GM19372 (cell line): ENCODE measurements around the gene OR5B17.
"Not testable (repeated sequence)": the region's sequence is repeated elsewhere in the genome, so short reads cannot be mapped to it uniquely, and the experiment has no call there.

Experiments used
- ATAC-seq: cut with Tn5 transposase; IDR thresholded peaks from one replicate; pipeline ENCODE4 v1.9.1; 2021; ENCODE audit warnings: mild to moderate bottlenecking, low read depth, moderate library complexity; ENCODE audit not compliant: unreplicated experiment

The OR5B17 gene

DNA sequence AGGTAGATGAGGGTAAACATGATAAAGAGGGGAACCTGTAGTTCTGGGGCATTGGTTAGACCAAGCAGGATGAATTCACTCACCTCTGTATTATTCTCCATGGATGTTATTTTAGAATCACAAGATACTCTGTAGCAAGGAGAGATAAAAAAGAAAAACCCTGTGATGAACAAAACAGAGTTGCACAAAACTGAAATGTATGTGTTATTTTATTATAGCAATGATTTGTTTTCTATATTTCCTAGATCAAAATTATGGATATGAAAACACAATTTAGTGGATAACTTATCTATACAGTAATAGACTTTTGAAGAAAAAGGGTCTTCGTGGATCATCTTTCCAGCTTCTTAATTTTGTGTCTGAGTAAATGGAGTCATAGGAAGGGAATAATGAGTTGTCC lies at the start of gene OR5B17:
TSS of gene OR5B17 (minus strand) at position 101 of the 400 bp plus-strand sequence. CDS start at position 101, 0 bp downstream.
- ATAC-seq: no peak

DNA sequence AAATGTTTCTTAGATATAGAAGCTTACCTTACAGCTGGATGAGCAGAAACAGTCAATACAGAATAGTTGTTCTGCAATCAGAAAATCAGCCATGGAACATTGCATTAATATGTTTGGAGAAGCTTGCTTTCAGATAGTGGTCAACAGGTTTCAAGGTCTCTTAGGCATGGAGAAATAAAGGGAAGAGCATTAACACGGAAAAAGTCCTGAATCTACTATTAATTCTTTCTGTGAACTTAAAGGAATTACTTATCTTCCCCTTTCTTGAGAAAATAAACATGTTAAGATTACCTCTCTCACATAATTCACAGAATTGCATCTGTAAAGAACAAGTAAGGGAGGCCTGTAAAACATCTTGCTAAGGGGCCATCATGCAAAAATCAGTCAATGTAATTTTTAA lies 47.9 kb upstream of the OR5B17 start, which contains the start of gene OR5B3:
TSS of gene OR5B3 (minus strand) at position 101 of the 400 bp plus-strand sequence. CDS start 3,465 bp downstream, outside the sequence.
- ATAC-seq: no peak

DNA sequence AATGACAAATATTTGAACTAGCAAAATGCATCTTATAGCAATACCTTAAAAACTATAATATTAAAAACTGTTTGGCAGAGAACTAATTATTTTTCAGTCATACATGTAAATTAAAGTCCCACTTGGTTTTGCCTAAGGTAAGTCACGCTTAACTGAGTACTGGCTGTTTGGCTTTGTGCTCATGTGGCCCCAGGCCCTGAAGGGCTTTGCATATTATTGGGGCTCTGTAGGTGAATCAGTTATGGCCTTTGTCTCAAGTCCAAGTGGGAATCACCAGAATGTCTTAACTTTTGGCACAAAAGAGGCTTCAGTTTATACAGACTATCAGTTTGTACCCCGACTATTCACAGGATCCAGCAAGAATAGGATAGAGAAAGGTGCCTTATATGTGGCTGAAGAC lies 40.8 kb upstream of the OR5B17 start:
- ATAC-seq: not testable (repeated sequence)

DNA sequence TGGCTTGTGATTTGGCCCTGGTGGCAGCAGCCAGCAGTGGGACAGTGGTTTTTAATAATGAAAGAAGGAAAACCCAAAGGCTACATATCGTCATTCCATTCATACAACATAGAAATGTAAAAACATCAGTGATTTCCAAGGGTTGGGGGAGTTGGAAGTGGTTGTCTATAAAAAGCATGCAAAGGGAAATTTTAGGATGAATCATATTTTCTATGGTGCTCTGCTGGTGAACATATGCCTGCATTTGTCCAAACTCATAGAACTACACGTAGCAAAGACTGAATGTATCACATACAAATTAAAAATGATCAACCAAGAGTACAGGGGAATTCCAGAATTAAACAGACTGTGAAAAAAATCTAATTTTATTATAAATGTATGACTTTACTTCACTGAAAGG lies 36.7 kb upstream of the OR5B17 start:
- ATAC-seq: no peak

DNA sequence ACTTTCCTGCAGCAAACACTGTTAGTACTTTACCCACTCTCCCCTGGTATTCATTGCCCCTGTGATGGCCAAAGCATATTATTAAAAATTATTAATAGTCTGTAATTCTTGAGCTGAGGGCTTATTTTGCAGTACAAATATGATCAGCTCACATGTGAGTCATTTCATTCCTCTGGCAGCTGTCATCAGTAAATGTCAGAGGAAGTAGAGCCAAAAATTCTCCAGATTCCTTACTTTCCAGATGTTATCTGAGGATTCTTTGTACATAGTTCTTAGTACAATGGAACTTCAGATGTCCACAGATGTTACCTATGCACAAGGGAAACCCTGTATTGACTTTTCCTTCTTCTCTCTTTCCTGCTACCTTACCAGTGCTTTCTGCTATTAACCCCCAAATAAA lies 35.3 kb upstream of the OR5B17 start:
- ATAC-seq: no peak

DNA sequence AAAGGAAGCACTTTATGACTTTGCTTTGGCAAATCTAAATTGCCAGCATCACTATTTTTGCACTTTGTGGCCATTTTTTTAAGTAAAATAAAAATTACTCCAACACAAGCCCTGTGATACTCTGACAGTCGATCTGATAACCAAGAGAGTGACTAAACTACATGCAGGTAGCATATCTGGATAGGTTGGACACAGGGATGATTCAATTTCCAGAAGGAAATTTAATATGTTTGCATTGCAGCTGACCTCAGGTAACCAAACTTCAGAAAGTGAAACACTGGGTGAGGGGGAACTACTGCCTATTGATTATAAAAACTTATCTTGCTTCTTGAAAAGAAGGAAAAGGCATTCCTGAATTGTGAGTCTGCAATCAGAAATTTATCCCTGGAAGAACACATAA lies 33.9 kb upstream of the OR5B17 start:
- no peak for ATAC-seq

DNA sequence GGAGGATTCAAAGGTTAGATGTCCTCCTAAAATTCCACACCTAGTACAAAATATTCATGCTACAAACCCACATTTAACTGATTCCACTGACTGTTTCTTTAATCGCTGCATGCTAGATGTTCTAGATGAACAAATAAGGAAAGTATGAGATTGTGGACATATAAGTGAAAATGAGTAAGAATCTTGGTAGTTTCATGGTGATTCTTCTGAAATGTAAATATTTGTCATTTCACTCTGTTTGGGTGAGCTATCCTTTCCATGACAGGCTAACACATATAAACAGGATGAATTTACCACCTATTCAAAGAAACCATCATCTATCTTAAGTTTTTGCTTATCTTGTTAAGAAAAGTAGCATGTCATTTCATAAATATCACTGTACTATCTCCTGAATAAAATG lies 33.0 kb upstream of the OR5B17 start:
- no peak for ATAC-seq

DNA sequence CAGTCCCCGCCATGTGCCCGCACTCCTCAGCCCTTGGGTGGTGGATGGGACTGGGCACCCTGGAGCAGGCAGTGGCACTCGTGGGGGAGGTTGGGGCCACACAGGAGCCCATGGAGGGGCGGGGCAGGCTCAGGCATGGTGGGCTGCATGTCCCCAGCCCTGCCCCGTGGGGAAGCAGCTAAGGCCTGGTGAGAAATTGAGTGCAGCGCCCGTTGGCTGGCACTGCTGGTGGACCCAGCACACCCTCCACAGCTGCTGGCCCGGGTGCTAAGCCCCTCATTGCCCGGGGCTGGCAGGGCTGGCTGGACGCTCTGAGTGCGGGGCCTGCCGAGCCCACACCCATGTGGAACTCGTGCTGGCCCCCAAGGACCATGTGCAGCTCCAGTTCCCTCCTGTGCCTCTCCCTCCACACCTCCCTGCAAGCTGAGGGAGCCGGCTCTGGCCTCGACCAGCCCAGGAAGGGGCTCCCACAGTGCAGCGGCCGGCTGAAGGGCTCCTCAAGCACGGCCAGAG lies 31.7 kb upstream of the OR5B17 start:
- ATAC-seq: no peak

DNA sequence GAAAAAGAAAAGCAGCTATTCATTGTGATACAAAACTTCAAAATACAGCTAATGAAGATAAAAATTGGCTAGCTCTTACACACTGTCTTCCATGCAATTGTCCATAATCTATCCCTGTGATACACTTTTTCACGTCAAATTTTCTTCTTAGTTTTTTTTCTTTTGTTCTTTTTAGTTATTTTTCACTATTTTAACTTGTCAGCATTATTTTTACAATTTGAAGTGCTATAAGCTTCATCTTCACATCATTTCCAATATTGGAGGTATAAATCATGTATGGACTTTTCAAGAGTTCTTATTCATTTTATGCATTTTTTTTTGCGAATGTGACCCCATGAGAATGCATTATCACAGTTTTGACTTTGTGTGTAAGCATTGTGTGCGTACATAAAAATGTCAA lies 4.1 kb downstream of the OR5B17 start:
- ATAC-seq: no peak

DNA sequence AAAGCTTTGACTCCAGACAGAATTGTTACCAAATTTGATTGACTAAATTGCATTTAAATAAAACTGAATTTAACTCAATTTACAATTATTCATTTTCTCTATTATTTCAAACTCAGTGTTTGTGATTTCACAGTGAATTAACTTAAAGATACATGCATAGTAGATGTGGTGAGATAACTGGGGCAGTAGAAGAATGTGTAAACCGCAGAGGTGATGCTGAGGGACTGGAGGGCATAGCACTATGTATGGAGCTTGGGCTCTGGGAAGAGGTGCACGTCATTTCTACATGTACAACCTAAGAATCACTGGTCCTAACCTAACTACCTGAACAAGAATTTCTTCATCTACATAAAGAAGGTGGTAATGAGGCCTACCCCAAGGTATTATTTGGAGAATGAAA lies 13.7 kb downstream of the OR5B17 start:
- no peak for ATAC-seq

DNA sequence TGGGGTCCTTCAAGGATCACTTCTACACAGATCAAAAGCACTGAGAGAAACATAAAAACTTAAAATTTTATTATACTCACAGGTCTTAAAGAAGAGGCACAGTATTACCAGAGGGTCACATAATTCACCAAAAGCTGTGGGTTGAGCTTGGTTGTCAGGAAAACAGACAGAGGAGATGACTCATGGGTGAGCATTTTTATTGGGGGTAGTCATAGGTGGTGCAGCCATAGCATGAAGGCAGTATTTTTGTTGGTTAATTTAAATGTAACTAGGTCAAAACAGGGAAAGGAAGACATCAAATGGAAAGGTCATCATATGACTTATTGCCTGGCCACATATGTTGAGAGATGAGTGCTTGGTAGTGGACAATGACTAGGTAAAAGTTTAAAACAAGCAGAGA lies 24.2 kb downstream of the OR5B17 start:
- no peak for ATAC-seq

DNA sequence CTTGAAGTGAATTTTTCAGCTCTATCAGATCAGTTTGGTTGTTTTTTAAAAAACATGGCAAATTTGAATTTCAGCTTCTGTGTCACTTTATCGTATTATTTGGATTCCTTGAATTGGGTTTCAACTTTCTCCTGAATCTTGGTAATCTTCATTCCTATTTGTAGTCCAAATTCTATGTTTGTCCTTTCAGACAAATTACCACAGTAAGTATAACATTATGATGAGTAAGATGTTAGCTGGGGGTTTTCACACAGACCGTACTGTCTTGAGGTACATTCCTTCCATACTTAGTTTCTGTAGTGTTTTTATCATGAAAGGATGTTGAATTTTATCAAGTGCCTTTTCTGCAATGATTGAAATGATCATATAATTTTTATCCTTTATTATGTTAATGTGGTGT lies 28.0 kb downstream of the OR5B17 start:
- no peak for ATAC-seq

DNA sequence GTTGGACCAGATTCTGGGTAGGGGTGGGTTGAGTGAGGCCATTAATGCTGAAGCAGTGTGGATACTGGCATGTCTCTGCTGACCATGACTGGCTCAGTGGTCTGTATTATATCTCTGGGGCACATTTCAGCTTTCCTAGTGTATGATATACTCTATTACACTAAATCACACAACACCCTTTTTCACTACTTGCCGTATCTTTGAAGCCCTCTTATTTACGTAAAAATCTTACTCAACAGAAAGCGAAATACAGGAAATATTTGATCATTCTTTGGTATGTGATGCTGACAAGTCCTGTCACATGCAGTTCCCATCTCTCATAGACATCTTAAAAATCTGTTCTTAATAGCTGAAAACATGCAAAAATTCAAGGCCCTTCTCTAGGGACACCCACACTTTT lies 40.3 kb downstream of the OR5B17 start:
- ATAC-seq: no peak

DNA sequence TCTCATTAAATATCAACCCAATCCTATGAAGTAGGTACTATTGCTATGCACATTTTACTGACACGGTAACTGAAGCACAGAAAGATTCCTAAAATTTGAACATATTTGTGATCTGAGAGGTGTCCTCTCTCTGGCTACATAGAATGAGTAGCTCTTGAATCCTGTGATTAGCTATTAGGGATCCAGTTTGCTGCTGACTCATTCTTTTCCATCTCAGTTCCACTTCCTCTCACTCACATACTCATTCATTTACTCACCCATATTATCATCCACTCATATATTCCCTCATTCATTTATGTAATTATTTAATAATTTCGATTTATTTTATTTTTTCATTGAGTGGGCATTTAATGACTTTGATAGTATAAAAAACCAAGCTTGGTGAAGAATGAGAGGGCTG lies 42.7 kb downstream of the OR5B17 start:
- ATAC-seq: no peak
